A549 (cell line): Measurements from ENCODE around the gene ATAD2B. TPM values are rescaled to one million over a fixed set of nuclear protein-coding genes. Genes with fewer than 3 reads are reported as not detected.
A peak's percentile ranks its signal among the peaks of the same experiment; 100 is the strongest.
"Not testable (repeated sequence)": the region's sequence is repeated elsewhere in the genome, so short reads cannot be mapped to it uniquely, and the experiment has no call there.

Source experiments
- ATAC-seq, 2 experiments: fragments of 200-7000 bp in 1 of 2; fragments of >200 bp in 1 of 2; cut with Nextera tagmentation in 1 of 2; cut with Tn5 transposase in 1 of 2; 3 replicates each; pipeline versions ENCODE4 v1.8.0 to v1.9.1; 2018 to 2020; ENCODE audit warnings: mild to moderate bottlenecking in 1 of 2, moderate library complexity in 1 of 2
- CTCF ChIA-PET: fragments of 300-600 bp; sonication (Branson Sonifier 250); formaldehyde crosslinking; extraction: SDS; loops from one replicate; lab custom pipeline; 2021; ENCODE audit warnings: antibody characterized with exemption, inconsistent platforms; lab: Yijun Ruan, JAX
- POLR2A ChIA-PET: fragments of 350-600 bp; formaldehyde crosslinking; extraction: SDS; loops from one replicate; lab custom pipeline; 2021; ENCODE audit warnings: antibody characterized with exemption, inconsistent platforms; lab: Yijun Ruan, JAX
- DNase-seq, 2 experiments: peaks; one replicate each; pipeline versions ENCODE4 v3.0.0 to v3.0.0-alpha.2; 2011 to 2016; ENCODE audit warnings: low read depth in 1 of 2, low spot score in 1 of 2
- FAIRE-seq: peaks from 2 replicates; lab custom pipeline; 2011; peaks lifted over from hg19 to GRCh38; lab: Jason Lieb, UNC
- H3K27ac ChIP-seq, 2 experiments: fragments of >200 bp; sonication (Bioruptor Twin); formaldehyde crosslinking; 3 replicates each; pipeline ENCODE4 v1.5.1; 2016 to 2017
- H3K4me1 ChIP-seq: fragments of >200 bp; sonication (Bioruptor Twin); formaldehyde crosslinking; 3 replicates; pipeline ENCODE4 v1.6.1; 2016
- H3K4me2 ChIP-seq: fragments of >200 bp; sonication (Bioruptor Twin); formaldehyde crosslinking; 3 replicates; pipeline ENCODE4 v1.6.1; 2016
- H3K4me3 ChIP-seq: fragments of >200 bp; sonication (Bioruptor Twin); formaldehyde crosslinking; 3 replicates; pipeline ENCODE4 v1.5.1; 2016
- H3K9me3 ChIP-seq: fragments of >200 bp; sonication (Bioruptor Twin); formaldehyde crosslinking; 3 replicates; pipeline ENCODE4 v1.6.1; 2016
- CHD2 ChIP-seq: fragments of 150-350 bp; IDR thresholded peaks from 2 replicates; pipeline ENCODE4 v1.6.1; 2014; ENCODE audit warnings: low read length; ENCODE audit not compliant: partially characterized antibody
- E2F6 ChIP-seq: IDR thresholded peaks from 2 replicates; pipeline ENCODE4 v1.6.1; 2012; ENCODE audit warnings: low read depth, borderline replicate concordance
- ELK1 ChIP-seq: fragments of 150-350 bp; IDR thresholded peaks from 2 replicates; pipeline ENCODE4 v1.6.1; 2014; ENCODE audit warnings: low read depth, mild to moderate bottlenecking, low read length
- FOSB ChIP-seq: fragments of 250-450 bp; sonication (Bioruptor Pico); IDR thresholded peaks from 2 replicates; pipeline ENCODE4 v1.5.0; 2020; ENCODE audit warnings: mild to moderate bottlenecking, moderate library complexity
- FOSL2 ChIP-seq, 2 experiments: fragments of 450-650 bp in 1 of 2; fragments of >200 bp in 1 of 2; sonication (Bioruptor Twin) in 1 of 2; formaldehyde crosslinking; IDR thresholded peaks; 2 replicates each; pipeline versions ENCODE4 v1.5.0 to v1.6.1; 2016 to 2020; ENCODE audit warnings: mild to moderate bottlenecking in 1 of 2, moderate library complexity in 1 of 2
- FOXS1 ChIP-seq: fragments of 250-450 bp; sonication (Bioruptor Pico); IDR thresholded peaks from 2 replicates; pipeline ENCODE4 v1.5.0; 2020; ENCODE audit warnings: mild to moderate bottlenecking, moderate library complexity
- HMGXB4 ChIP-seq: fragments of 250-450 bp; sonication (Bioruptor Pico); IDR thresholded peaks from 2 replicates; pipeline ENCODE4 v1.5.0; 2021; ENCODE audit warnings: mild to moderate bottlenecking, moderate library complexity, borderline replicate concordance
- HOXB13 ChIP-seq: fragments of 250-450 bp; sonication (Bioruptor Pico); IDR thresholded peaks from 2 replicates; pipeline ENCODE4 v1.5.0; 2020; ENCODE audit warnings: low read depth, mild to moderate bottlenecking, moderate library complexity
- HOXB5 ChIP-seq: fragments of 250-450 bp; sonication (Bioruptor Pico); IDR thresholded peaks from 2 replicates; pipeline ENCODE4 v1.5.0; 2020; ENCODE audit warnings: mild to moderate bottlenecking, moderate library complexity
- KDM5A ChIP-seq: fragments of 200-600 bp; sonication (generic); IDR thresholded peaks from 2 replicates; pipeline ENCODE4 v1.6.1; 2016; ENCODE audit warnings: antibody characterized with exemption, mild to moderate bottlenecking
- MAFK ChIP-seq: fragments of 450-650 bp; IDR thresholded peaks from 2 replicates; pipeline ENCODE4 v1.6.1; 2014; ENCODE audit not compliant: partially characterized antibody
- MAX ChIP-seq: IDR thresholded peaks from 2 replicates; pipeline ENCODE4 v1.6.1; 2012
- MYC ChIP-seq: IDR thresholded peaks from 2 replicates; pipeline ENCODE4 v1.6.1; 2012; ENCODE audit warnings: mild to moderate bottlenecking, inconsistent platforms, low read length, improper control_type of control experiment, borderline replicate concordance
- NPAS2 ChIP-seq: fragments of 250-450 bp; sonication (Bioruptor Pico); IDR thresholded peaks from 2 replicates; pipeline ENCODE4 v1.8.0; 2022; ENCODE audit warnings: mild to moderate bottlenecking, moderate library complexity, borderline replicate concordance
- POLR2A ChIP-seq: IDR thresholded peaks from 2 replicates; pipeline ENCODE4 v1.6.1; 2012; ENCODE audit warnings: mild to moderate bottlenecking, low read length
- RAD21 ChIP-seq, 2 experiments: fragments of >200 bp in 1 of 2; sonication (Bioruptor Twin) in 1 of 2; formaldehyde crosslinking in 1 of 2; IDR thresholded peaks in 1 of 2; conservative IDR thresholded peaks in 1 of 2; 2 replicates in 1 of 2; 3 replicates in 1 of 2; pipeline ENCODE4 v1.6.1; 2012 to 2018; ENCODE audit warnings: inconsistent platforms in 1 of 2
- RARB ChIP-seq: fragments of 250-450 bp; sonication (Bioruptor Pico); IDR thresholded peaks from 2 replicates; pipeline ENCODE4 v1.8.0; 2021; ENCODE audit warnings: mild to moderate bottlenecking, moderate library complexity
- RFX5 ChIP-seq: fragments of 450-650 bp; IDR thresholded peaks from 2 replicates; pipeline ENCODE4 v1.7.1; 2014; ENCODE audit warnings: antibody characterized with exemption, mild to moderate bottlenecking, moderate library complexity
- SMC3 ChIP-seq: fragments of >200 bp; sonication (Bioruptor Twin); formaldehyde crosslinking; IDR thresholded peaks from 3 replicates; pipeline ENCODE4 v1.6.1; 2018; ENCODE audit warnings: inconsistent platforms
- TP53 ChIP-seq: fragments of 250-450 bp; sonication (Bioruptor Pico); IDR thresholded peaks from 2 replicates; pipeline ENCODE4 v1.5.0; 2021; ENCODE audit warnings: mild to moderate bottlenecking, moderate library complexity
- ZNF302 ChIP-seq: fragments of 250-450 bp; sonication (Bioruptor Pico); IDR thresholded peaks from 2 replicates; pipeline ENCODE4 v1.9.0; 2021; ENCODE audit warnings: inconsistent platforms, mild to moderate bottlenecking, moderate library complexity
- WGBS: methylation state at CpG from one replicate; pipeline ENCODE4 v1.1.6; 2017; ENCODE audit errors: missing lambda C conversion rate; 5-methylcytosine and 5-hydroxymethylcytosine counted together
- polyA plus RNA-seq, 4 experiments: library from polyadenylated mRNA; depleted of rRNA in 3 of 4; stranded (reverse); fragments of >200 nt; fragmentation: RNase III in 1 of 4; extraction: RNeasy Plus Mini Kit Qiagen cat#74134 plus additional on column Dnase treatment in 1 of 4; gene quantifications; 2 replicates in 3 of 4; 3 replicates in 1 of 4; pipeline ENCODE4 v1.2.3, GENCODE V29; 2011 to 2017

Gene ATAD2B
- polyA plus RNA-seq, 2 of the 4 experiments (the other 2 are of a cell fraction), result 5.4 to 13.1 TPM

GRCh38 chr2:23745068-23745725 is 181.7 kb downstream of the ATAD2B start:
- Histone ChIP-seq H3K9me3 (no peaks in the 10 kb centered on the region), H3K4me3 (no peak overlapping the region), H3K27ac (no peak overlapping the region; a peak in 1 of 6 replicates), H3K4me2 (no peak overlapping the region), H3K4me1 (peaks cover 6% of the 10 kb centered on the region; the same call in 1 of the 3 replicates)
- TF ChIP-seq MAFK (no peak), HOXB13 (CRISPR knock-in tag) (no peak)
- DNase-seq (no peak), FAIRE-seq (no peak), ATAC-seq (0 out of 6 replicates have a peak, but pooled peaks of 1 of the 2 experiments have one; percentile 30)
- ChIA-PET POLR2A (no interaction called here), CTCF (interaction anchor here (0.7 kb wide), 1 partner anchor 16 kb away, joined by 3 read pairs; no protein-coding TSS in a partner anchor)
- 77% methylated on average over 8 of the region's 8 CpGs for WGBS

GRCh38 chr2:23736783-23737182 is 190.1 kb downstream of the ATAD2B start:
- H3K4me1 ChIP-seq, H3K27ac ChIP-seq, H3K9me3 ChIP-seq, POLR2A ChIA-PET, ATAC-seq, H3K4me3 ChIP-seq, DNase-seq, CTCF ChIA-PET, H3K4me2 ChIP-seq, FAIRE-seq: not testable (repeated sequence)
- 93% methylated on average over 9 of the region's 9 CpGs for WGBS

- H3K27ac ChIP-seq, result no peak overlapping the region
- POLR2A ChIA-PET, result no interaction called here
- TF ChIP-seq NPAS2 (CRISPR knock-in tag) (no peak), CHD2 (no peak), RARB (no peak), ZNF302 (CRISPR knock-in tag) (no peak), SMC3 (no peak), HOXB5 (no peak), MAFK (no peak), RFX5 (no peak), POLR2A (no peak), KDM5A (no peak), E2F6 (no peak), MAX (no peak), TP53 (CRISPR knock-in tag) (no peak), ELK1 (no peak), RAD21 (conservative IDR thresholded peaks at IDR 0.05 in 1 of 2, IDR thresholded peaks at IDR 0.05 in 1 of 2) (no peak), FOSB (CRISPR knock-in tag) (no peak), MYC (no peak), FOXS1 (no peak), HMGXB4 (CRISPR knock-in tag) (no peak), FOSL2 (IDR thresholded peaks at IDR 0.05) (no peak), FOSL2 (CRISPR knock-in tag; IDR thresholded peaks at IDR 0.05) (no peak)
- TF ChIP-seq, all 56 proteins: peak for 0
- Histone ChIP-seq H3K4me1 (no peaks in the 10 kb centered on the region), H3K4me3 (no peak overlapping the region), H3K9me3 (no peaks in the 10 kb centered on the region), H3K4me2 (no peak overlapping the region)
- FAIRE-seq (no peak), ATAC-seq (no peak), DNase-seq (no peak)
- 93% methylated on average over 3 of the region's 3 CpGs for WGBS
- CTCF ChIA-PET, result no interaction called here
These were observed 192.5 kb downstream of the ATAD2B start for GRCh38 chr2:23734416-23734815.

GRCh38 chr2:23723029-23723428 is 203.9 kb downstream of the ATAD2B start:
- CTCF ChIA-PET, DNase-seq: not testable (repeated sequence)
- 82% methylated on average over 3 of the region's 3 CpGs for WGBS

More at GRCh38 chr2:23723029-23723428, 203.9 kb downstream of the ATAD2B start:
- POLR2A ChIA-PET, ATAC-seq, H3K4me3 ChIP-seq, H3K4me2 ChIP-seq, FAIRE-seq, H3K4me1 ChIP-seq, H3K27ac ChIP-seq: not testable (repeated sequence)
- H3K9me3 ChIP-seq, result peaks cover 19% of the 10 kb centered on the region
